NCI-H345 treated with DMSO at 0.1 percent for 48 hours (cell line): ENCODE results near the gene SEC16A.

ENCODE experiments used
- DNase-seq: peaks from one replicate; lab custom pipeline; 2025; ENCODE audit not compliant: unreplicated experiment; lab: John Stamatoyannopoulos, UW

The SEC16A gene

GRCh38 chr9:136517950-136518349, 35.1 kb upstream of the SEC16A start:
- DNase-seq, result no peak

GRCh38 chr9:136517012-136517743, 34.3 kb upstream of the SEC16A start:
- DNase-seq, result no peak

DNA sequence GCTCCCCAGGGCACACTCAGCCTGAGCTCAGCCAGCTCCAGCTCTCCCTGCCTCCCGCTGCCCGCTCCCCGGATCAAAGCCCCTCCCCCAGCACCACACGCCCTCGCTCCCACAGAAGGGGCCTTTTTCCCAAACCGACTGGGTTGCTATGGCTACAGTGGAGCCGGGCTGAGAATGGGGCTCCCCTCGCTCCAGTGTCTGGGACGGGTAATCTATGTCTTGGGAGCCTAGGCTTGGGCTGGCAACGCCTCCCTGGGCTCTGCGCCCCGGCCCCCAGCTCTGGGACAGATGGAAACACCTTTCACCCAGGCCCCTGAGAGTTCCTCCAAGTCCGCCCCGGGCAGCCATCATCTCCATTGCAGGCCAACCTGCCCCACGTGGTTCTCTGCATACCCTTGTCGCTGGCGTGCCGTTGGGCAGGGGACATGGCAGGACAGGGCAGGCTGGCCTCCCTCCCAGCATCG, 33.4 kb upstream of the SEC16A start:
- DNase-seq, result no peak

GRCh38 chr9:136515276-136515675, 32.4 kb upstream of the SEC16A start:
- DNase-seq, result no peak

- no peak for DNase-seq
Measured at GRCh38 chr9:136514022-136514714, 31.3 kb upstream of the SEC16A start.

DNA sequence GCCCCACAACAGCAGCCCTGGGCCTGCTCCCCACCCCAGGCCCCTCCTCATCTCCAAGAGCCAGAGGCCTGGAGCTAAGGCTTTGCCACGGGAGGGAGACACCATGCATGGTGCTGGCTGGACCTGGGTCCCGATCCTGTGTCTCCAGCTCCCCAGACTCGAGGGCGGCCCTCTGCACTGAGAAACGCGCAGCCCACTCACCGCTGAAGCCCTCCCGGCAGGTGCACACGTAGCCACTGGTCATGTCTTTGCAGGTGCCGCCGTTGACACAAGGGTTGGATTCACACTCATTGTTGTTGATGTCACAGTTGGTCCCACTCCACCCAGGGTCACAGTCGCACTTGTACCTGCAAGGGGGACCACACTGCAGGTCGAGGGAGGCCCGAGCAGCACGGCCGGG, 30.4 kb upstream of the SEC16A start:
- no peak for DNase-seq

GRCh38 chr9:136512651-136513071, 29.8 kb upstream of the SEC16A start:
- DNase-seq, result no peak

DNA sequence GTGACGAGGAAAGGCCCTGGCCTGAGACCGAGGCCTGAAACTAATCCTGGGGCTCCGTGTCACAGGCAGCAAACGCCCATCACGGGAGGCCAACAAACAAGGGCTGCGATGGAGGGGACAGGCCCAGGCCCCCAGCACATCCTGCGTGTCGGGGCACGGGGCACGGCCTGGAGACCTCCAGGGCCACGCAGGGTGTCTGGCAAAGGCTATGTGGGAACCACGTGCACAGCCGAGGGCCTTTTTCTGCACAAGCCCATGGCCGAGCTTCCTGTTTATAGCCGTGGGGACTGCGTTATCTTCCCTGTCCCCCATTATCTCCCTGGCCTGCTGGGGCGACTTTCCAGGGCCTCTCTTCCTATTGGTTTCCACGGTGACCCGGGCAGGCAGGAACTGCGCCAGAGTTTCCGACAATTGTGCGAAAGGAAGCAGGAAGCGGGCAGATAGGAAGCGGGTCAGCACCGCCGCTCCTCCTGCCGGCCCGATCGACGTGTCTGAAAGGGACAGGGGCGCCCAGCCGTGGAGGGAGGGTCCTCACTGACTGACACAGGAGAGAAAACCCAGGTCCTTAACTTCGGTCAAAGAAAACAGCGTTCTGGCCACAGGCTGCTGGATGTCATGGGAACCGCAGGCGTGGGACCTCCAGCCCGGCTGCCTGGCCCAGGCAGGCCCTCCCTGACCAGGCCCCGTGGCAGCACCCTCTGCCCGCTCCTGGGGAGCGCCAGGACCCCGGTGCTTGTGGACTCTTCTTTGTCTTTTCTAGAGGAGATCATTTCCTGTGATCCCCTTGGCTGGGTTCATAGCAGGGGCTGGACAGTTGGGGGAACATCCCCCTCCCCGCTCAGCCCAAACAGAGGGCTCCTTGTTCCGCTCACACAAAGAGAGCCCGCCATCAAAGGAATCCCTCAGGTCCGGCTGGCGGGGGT, 29.1 kb upstream of the SEC16A start:
- no peak for DNase-seq

- no peak for DNase-seq
Measured at GRCh38 chr9:136511144-136511669, 28.4 kb upstream of the SEC16A start.

GRCh38 chr9:136510561-136510960, 27.7 kb upstream of the SEC16A start:
- no peak for DNase-seq

DNA sequence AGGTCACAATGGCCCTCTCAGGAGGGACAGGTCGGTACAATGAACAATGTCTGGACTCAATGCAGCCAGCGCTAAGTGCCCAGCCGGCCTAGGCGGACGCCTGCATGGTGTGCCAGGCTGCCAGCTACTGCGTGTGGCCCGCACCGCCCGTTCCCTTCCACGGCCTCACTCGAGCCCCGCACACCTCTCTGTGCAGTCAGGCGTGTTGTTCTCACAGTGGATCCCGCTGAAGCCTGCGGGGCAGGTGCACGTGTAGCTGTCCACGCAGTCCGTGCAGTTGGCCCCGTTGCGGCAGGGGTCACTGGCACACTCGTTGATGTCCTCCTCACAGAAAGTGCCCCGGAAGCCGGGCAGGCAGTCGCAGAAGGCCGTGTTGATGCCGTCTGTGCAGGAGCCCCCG, 26.7 kb upstream of the SEC16A start:
- DNase-seq, result no peak

- DNase-seq, result no peak
Measured at GRCh38 chr9:136508729-136509500, 26.1 kb upstream of the SEC16A start.

GRCh38 chr9:136507992-136508375, 25.1 kb upstream of the SEC16A start:
- no peak for DNase-seq

DNA sequence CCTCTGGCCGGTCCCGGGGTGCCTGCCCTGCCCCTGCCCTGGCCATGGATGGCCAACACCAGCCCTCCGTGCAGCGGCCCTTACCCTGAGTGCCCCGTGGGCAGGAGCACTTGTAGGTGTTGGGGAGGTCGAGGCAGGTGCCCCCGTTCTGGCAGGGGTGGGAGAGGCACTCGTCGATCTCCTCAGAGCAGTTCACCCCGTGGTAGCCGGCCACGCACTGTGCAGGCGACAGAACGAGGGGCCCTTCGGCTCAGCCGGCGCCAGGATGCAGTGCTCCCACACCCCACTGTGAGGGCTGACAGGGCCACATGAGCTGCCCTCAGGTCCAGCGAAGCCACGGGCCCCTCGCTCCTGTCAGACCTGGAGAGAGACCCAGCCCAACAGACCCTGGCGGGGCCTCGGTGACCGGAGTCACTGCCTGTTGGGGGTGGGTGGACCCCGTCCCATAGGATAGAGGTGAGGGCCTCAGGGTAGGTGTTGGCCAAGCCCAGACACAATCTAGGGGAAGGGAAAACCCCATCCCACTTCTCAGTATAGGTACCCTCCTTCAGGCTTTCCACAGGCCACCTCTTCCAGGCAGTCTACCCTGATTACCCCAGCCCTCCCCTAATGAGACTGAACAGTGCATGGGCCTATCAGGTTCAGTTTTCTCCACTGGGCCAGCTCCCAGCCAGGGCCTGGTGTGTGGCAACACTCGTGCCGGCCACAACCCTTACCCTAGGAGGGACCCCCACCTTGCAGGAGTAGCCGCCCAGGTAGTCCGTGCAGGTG, 24.6 kb upstream of the SEC16A start:
- DNase-seq, result no peak

- no peak for DNase-seq
Measured at GRCh38 chr9:136506425-136506824, 23.6 kb upstream of the SEC16A start.

GRCh38 chr9:136505406-136506403, 22.9 kb upstream of the SEC16A start:
- DNase-seq, result no peak

- no peak for DNase-seq
Measured at GRCh38 chr9:136504512-136505348, 21.9 kb upstream of the SEC16A start.
